Chondrocyte (in vitro differentiated cells): ENCODE measurements around the gene LPCAT1. TPM values are rescaled to one million over a fixed set of nuclear protein-coding genes. Genes with fewer than 3 reads are reported as not detected.
"Not testable (repeated sequence)": the region's sequence is repeated elsewhere in the genome, so short reads cannot be mapped to it uniquely, and the experiment has no call there.

Experiments
- DNase-seq: peaks from one replicate; pipeline ENCODE4 v3.0.0; 2021; ENCODE audit warnings: mixed read lengths, low spot score
- H3K27ac Mint-ChIP-seq: one replicate; pipeline ENCODE4 v1.8.0; 2021; ENCODE audit warnings: mild to moderate bottlenecking, moderate library complexity, mixed read lengths; ENCODE audit not compliant: unreplicated experiment
- H3K27me3 Mint-ChIP-seq: 2 replicates; pipeline ENCODE4 v1.8.0; 2021; ENCODE audit warnings: low read depth, mixed read lengths
- H3K36me3 Mint-ChIP-seq: 2 replicates; pipeline ENCODE4 v1.8.0; 2021; ENCODE audit warnings: low read depth, mixed read lengths
- H3K4me1 Mint-ChIP-seq: 2 replicates; pipeline ENCODE4 v1.8.0; 2021; ENCODE audit warnings: low read depth, mild to moderate bottlenecking, mixed read lengths
- H3K4me3 Mint-ChIP-seq: one replicate; pipeline ENCODE4 v1.8.0; 2021; ENCODE audit warnings: mild to moderate bottlenecking, moderate library complexity, mixed read lengths; ENCODE audit not compliant: unreplicated experiment
- H3K9me3 Mint-ChIP-seq: 2 replicates; pipeline ENCODE4 v1.8.0; 2021; ENCODE audit warnings: low read depth, mixed read lengths
- CTCF ChIP-seq: fragments of 200-600 bp; sonication (generic); IDR thresholded peaks from 2 replicates; pipeline ENCODE4 v1.5.0; 2021; ENCODE audit warnings: antibody characterized with exemption, mild to moderate bottlenecking, moderate library complexity
- total RNA-seq: library from RNA; stranded (reverse); gene quantifications from 3 replicates; pipeline ENCODE4 v1.2.1, GENCODE V29; 2021

The LPCAT1 gene
- total RNA-seq, 1 donor from 2014 or later: 49.4 TPM

GRCh38 chr5:1507014-1507375 is 16.8 kb downstream of the LPCAT1 start:
- Mint-ChIP-seq H3K4me3 (no peak overlapping the region), H3K4me1 (peaks cover 7% of the 10 kb centered on the region), H3K27me3 (no peaks in the 10 kb centered on the region), H3K9me3 (no peaks in the 10 kb centered on the region), H3K36me3 (peaks cover 8% of the 10 kb centered on the region), H3K27ac (no peak overlapping the region)
- DNase-seq: no peak
- no peak for TF ChIP-seq CTCF

GRCh38 chr5:1506242-1507013 is 17.3 kb downstream of the LPCAT1 start:
- Mint-ChIP-seq H3K27ac (no peak overlapping the region), H3K36me3 (peaks cover 7% of the 10 kb centered on the region), H3K9me3 (no peaks in the 10 kb centered on the region), H3K4me1 (peaks cover 7% of the 10 kb centered on the region), H3K4me3 (no peak overlapping the region), H3K27me3 (no peaks in the 10 kb centered on the region)
- peak; percentile 87 for DNase-seq
- no peak for TF ChIP-seq CTCF

- DNase-seq: peak; percentile 59
- H3K27me3 Mint-ChIP-seq: no peaks in the 10 kb centered on the region
- no peak overlapping the region for H3K27ac Mint-ChIP-seq
- H3K4me3 Mint-ChIP-seq: no peak overlapping the region
- TF ChIP-seq CTCF: no peak
- peaks cover 7% of the 10 kb centered on the region for H3K4me1 Mint-ChIP-seq
- peaks cover 7% of the 10 kb centered on the region for H3K36me3 Mint-ChIP-seq
- H3K9me3 Mint-ChIP-seq: no peaks in the 10 kb centered on the region
These were observed 18.1 kb downstream of the LPCAT1 start for GRCh38 chr5:1505506-1506241.

GRCh38 chr5:1505089-1505488 is 18.7 kb downstream of the LPCAT1 start:
- not testable (repeated sequence) for H3K4me3 Mint-ChIP-seq, H3K36me3 Mint-ChIP-seq, H3K9me3 Mint-ChIP-seq, H3K27me3 Mint-ChIP-seq, DNase-seq, H3K27ac Mint-ChIP-seq, H3K4me1 Mint-ChIP-seq

GRCh38 chr5:1504617-1505016 is 19.1 kb downstream of the LPCAT1 start:
- Mint-ChIP-seq H3K27ac (no peak overlapping the region), H3K36me3 (peaks cover 5% of the 10 kb centered on the region), H3K4me3 (no peak overlapping the region), H3K27me3 (no peaks in the 10 kb centered on the region), H3K4me1 (peaks cover 7% of the 10 kb centered on the region), H3K9me3 (no peaks in the 10 kb centered on the region)
- no peak for DNase-seq
- TF ChIP-seq CTCF: no peak
